ENCODE results near the gene KDSR.
A peak's percentile ranks its signal among the peaks of the same experiment; 100 is the strongest.
"Not testable (repeated sequence)": the region's sequence is repeated elsewhere in the genome, so short reads cannot be mapped to it uniquely, and the experiment has no call there.

KDSR gene

GRCh38 chr18:63378919-63379638, 12.1 kb upstream of the KDSR start:
- no peak for TF ChIP-seq ZNF274 (IDR thresholded peaks at IDR 0.05; ENCODE audit: low read depth, low read length)
- no peak overlapping the region; the same call in 1 of the 2 replicates for H3K4me3 ChIP-seq (ENCODE audit: low read length)

GRCh38 chr18:63377275-63377980, 10.4 kb upstream of the KDSR start:
- no peak overlapping the region for H3K4me3 ChIP-seq (ENCODE audit: low read length)
- TF ChIP-seq ZNF274 (IDR thresholded peaks at IDR 0.05; ENCODE audit: low read depth, low read length), result no peak

- TF ChIP-seq ZNF274 (IDR thresholded peaks at IDR 0.05; ENCODE audit: low read depth, low read length), result no peak
- no peak overlapping the region for H3K4me3 ChIP-seq (ENCODE audit: low read length)
These were observed 9.5 kb upstream of the KDSR start for GRCh38 chr18:63376538-63376937.

- no peak for TF ChIP-seq ZNF274 (IDR thresholded peaks at IDR 0.05; ENCODE audit: low read depth, low read length)
- no peak overlapping the region for H3K4me3 ChIP-seq (ENCODE audit: low read length)
These were observed 7.5 kb upstream of the KDSR start for GRCh38 chr18:63374540-63374939.

DNA sequence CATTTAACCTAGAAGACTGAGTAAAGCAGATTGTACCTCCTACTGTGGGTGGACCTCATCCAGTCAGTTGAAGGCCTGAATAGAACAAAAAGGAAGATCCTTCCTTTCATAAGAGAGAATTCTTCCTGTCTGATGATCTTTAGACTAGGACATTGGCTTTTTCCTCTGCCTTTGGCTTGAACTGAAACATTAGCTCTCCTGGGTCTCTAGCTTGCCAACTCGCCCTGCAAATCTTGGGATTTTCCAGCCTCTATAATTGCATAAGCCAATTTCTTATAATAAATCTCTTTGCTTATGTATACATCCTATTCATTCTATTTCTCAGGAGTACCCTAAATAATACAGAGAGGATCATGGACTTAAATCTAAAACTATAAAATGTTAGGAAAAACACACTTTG, 6.2 kb upstream of the KDSR start:
- no peak overlapping the region for H3K4me3 ChIP-seq (ENCODE audit: low read length)
- no peak for TF ChIP-seq ZNF274 (IDR thresholded peaks at IDR 0.05; ENCODE audit: low read depth, low read length)

GRCh38 chr18:63368611-63369010, 1.6 kb upstream of the KDSR start:
- H3K4me3 ChIP-seq (ENCODE audit: low read length), result no peak overlapping the region
- no peak for TF ChIP-seq ZNF274 (IDR thresholded peaks at IDR 0.05; ENCODE audit: low read depth, low read length)

- peak overlapping the region; percentile 81 for H3K4me3 ChIP-seq (ENCODE audit: low read length)
- no peak for TF ChIP-seq ZNF274 (IDR thresholded peaks at IDR 0.05; ENCODE audit: low read depth, low read length)
These were observed 573 bp downstream of the KDSR start for GRCh38 chr18:63366213-63367052.

GRCh38 chr18:63365876-63366212, 1.2 kb downstream of the KDSR start:
- no peak for TF ChIP-seq ZNF274 (IDR thresholded peaks at IDR 0.05; ENCODE audit: low read depth, low read length)
- H3K4me3 ChIP-seq (ENCODE audit: low read length), result peak overlapping the region; percentile 81

- H3K4me3 ChIP-seq (ENCODE audit: low read length), result no peak overlapping the region
- no peak for TF ChIP-seq ZNF274 (IDR thresholded peaks at IDR 0.05; ENCODE audit: low read depth, low read length)
These were observed 3.1 kb downstream of the KDSR start for GRCh38 chr18:63363951-63364350.

- H3K4me3 ChIP-seq (ENCODE audit: low read length), result not testable (repeated sequence)
These were observed 3.6 kb downstream of the KDSR start for GRCh38 chr18:63363420-63363819.

- TF ChIP-seq ZNF274 (IDR thresholded peaks at IDR 0.05; ENCODE audit: low read depth, low read length), result no peak
- no peak overlapping the region for H3K4me3 ChIP-seq (ENCODE audit: low read length)
These were observed 10.6 kb downstream of the KDSR start for GRCh38 chr18:63356272-63356896.

DNA sequence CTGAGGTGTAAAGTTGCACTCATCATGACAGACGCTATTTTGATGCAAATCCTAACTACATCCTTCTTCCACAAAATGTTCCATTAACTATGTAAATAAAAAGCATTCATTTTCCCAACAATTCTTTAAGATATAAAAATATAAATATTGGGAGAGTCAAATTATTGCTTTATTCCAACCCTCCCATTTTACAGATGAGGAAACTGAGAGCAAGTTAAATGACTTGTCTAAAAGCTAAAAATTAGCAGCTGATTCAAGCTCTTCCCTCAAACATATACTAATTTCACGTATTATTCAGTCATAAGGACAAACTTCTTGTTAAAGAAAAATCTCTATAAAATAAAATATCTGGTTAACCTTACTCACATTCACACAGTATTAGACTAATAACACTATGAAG, 16.8 kb downstream of the KDSR start:
- no peak for TF ChIP-seq ZNF274 (IDR thresholded peaks at IDR 0.05; ENCODE audit: low read depth, low read length)
- no peak overlapping the region for H3K4me3 ChIP-seq (ENCODE audit: low read length)

DNA sequence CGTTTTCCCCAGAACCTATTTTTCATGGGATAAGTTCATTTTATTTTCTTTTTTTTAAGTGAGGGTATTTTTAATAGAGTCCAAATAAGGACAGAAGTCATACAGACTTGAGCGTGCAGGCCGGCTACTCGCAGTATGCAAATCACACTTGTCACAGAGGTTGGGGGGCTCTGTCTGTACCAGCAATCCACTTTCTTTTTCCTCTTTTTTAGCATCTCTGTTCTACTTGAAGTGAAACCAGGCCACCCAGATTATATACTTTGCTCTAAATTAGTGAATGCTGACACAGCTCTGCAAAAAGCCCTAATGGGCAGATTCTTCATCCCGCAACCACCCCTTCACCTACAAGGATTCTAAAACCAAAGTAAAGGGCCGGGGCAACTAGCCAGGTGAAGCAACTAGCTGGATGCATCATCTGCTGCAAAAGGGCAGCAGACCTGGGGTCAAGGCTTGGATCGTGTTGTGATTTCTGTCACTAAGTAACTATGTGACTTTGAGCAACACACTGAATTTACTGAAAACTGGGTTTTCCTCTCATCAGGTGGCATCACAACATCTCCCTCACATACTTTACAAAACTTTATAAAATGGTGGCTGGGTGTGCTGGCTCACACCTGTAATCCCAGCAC, 18.4 kb downstream of the KDSR start:
- no peak for TF ChIP-seq ZNF274 (IDR thresholded peaks at IDR 0.05; ENCODE audit: low read depth, low read length)
- no peak overlapping the region for H3K4me3 ChIP-seq (ENCODE audit: low read length)
